ENCODE data around the gene KCTD11.

Gene KCTD11

DNA sequence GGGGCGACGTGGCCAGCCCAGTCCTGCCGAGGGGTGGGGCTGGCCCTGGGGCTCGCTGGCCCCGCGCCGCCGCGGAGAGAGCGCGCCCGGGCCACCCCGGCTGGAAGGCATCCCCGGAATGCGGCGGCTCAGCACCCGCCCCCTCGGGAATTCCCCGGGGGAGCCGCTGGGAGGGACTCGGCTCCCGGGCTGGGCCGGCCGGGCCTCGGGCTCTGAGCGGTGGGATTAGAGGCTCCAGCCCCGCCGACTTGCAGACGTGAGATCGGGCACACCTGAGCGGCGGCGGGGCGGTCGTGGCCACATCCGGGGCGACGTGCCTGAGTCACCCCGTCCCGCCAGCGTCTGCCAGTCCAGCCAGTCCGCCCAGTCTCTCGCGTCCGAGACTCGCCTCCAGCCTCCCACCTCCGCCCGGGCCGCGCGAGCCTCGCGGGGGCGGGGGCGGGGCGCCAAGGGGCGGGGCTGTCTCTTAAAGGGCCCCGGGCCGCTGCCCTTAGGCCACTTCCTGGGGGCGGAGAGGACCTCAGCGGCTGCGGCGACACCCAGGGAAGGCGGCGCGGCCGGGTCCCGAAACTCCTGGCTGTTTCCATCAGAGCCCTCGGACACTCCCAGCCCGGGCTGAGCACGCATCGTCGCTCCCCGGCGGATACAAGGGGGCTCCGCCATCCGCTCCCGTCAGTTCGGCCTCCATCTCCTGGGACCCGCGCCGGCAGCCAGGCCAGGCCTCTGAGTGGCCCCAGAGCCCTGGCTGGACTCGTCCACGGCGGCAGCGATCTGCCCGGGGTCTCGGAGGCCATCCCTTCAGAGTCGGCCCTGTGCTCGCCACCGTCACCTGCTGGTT is at the start of gene KCTD11:
TSS of gene KCTD11 (plus strand) at position 498 of the 838 bp plus-strand sequence.
- peak; percentile 74 to 83 for DNase-seq

GRCh38 chr17:7304179-7304578 is 47.8 kb upstream of the KCTD11 start:
- no peak for DNase-seq

- DNase-seq, result peak; percentile 100
Measured at GRCh38 chr17:7306911-7307685, 44.9 kb upstream of the KCTD11 start, which contains the start of gene EIF5A. TSS of gene EIF5A (plus strand) at chr17:7307628. CDS start at chr17:7309636, 2,008 bp downstream.

GRCh38 chr17:7307686-7308624 is 44.0 kb upstream of the KCTD11 start:
- peak; percentile 55 to 68 for DNase-seq

DNA sequence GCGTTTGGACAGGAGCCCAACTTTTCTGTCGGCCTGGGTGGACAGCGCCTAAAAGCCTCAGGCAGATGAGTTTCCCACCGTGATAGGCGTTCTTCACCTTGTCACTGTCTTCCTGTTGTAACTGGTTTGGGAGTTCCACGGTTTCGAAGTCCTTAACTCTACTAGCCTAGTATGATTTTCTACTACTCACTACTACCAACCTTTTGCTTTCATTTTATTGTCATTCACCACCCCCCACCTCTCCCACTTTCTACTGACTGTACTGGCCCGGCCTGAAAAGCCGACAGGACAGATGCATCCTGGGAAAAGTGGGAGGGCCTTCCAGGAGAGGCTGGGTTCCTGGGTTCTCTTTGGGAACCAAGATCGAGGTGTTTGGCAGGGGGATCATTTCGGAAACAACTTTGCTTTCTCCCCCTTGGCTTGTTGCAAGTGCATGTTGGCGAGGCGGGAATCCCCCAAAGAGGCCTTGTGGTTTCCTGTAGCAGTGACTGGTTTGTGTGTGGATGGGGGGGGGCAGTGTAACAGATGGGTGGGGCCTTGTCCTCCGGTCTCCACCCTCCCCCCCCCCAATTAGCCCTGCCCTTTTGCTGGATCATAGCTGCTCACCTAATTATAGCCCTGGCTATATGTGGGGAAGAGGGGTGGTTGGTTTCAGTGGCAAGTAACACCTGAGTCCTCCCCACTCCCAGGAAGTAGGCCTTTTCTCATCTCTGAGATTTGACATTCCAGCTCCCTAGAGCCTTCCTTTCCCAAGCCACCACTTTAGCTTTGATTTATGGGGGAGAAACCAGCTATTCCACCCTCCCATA is 43.1 kb upstream of the KCTD11 start:
- peak; percentile 92 to 95 for DNase-seq

DNA sequence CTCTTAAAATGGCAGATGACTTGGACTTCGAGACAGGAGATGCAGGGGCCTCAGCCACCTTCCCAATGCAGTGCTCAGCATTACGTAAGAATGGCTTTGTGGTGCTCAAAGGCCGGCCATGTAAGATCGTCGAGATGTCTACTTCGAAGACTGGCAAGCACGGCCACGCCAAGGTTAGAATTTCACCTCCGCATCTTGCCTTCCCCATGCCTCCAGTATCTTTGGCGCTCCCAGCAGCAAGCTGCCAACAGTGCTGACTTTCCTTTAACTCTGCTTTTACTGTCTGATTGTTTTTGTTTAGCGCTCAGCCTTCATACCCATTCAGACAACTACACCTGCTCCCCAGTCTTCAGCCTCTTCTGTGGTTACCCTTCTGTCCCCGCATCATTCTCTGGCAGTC is 42.3 kb upstream of the KCTD11 start:
- no peak for DNase-seq

DNA sequence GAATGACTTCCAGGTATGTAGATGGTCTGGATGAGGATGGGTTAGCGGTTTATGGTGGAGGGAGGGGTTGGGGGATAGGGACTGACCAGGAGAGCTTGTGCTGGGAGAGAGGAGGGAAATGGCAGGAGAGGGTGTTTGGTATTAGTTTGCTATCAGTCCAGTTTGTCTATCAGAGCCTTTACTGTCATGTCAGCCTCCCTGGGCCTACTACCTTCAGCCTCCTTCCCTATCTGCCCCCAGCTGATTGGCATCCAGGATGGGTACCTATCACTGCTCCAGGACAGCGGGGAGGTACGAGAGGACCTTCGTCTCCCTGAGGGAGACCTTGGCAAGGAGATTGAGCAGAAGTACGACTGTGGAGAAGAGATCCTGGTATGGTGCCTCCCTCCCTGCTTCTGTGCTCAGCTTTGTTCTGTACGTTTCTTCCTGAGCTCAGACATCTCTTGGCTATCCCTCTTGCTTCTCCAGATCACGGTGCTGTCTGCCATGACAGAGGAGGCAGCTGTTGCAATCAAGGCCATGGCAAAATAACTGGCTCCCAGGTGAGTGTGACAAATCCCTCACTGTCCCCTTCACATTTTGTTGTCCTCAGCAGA is 40.8 kb upstream of the KCTD11 start:
- no peak for DNase-seq

DNA sequence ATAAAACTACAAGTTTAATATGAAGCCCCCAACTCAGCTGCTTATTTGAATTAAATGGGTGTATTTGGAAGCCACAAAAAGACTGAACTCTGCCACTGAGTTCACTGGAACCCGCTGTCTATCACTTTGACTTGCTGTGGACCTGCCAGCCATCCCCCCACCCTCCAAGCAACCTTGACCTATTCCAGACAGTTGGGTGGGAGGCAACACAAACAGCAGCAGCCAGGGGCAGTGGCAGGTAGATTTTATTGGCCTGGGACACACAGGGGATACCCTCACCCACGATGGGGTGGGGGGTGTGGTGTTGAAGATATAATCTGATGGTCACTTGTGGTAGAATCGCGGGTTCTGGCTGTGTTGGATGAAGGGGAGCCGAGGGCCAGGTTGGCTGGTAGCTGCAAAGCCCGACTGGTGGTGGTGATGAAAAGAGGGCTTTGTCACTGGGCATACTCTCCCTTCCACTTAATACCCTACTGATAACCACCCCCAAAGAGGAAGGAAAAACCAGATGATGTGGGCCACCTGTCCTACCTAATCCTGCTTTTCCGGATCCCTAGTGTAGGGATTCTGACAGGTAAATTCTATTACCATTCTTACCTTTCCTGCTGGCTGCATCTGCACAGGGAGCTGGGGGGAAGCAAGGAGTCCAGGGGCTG is 39.4 kb upstream of the KCTD11 start:
- no peak for DNase-seq

GRCh38 chr17:7313088-7313889 is 38.7 kb upstream of the KCTD11 start:
- DNase-seq, result no peak

- DNase-seq, result no peak
Measured at GRCh38 chr17:7313890-7314718, 37.9 kb upstream of the KCTD11 start.

- peak; percentile 91 to 94 for DNase-seq
Measured at GRCh38 chr17:7314719-7315569, 37.0 kb upstream of the KCTD11 start, which contains the start of gene GPS2. TSS of gene GPS2 (minus strand) at chr17:7315360. CDS start at chr17:7315052, 308 bp downstream.

- DNase-seq, result no peak
Measured at GRCh38 chr17:7315570-7316235, 36.3 kb upstream of the KCTD11 start.

DNA sequence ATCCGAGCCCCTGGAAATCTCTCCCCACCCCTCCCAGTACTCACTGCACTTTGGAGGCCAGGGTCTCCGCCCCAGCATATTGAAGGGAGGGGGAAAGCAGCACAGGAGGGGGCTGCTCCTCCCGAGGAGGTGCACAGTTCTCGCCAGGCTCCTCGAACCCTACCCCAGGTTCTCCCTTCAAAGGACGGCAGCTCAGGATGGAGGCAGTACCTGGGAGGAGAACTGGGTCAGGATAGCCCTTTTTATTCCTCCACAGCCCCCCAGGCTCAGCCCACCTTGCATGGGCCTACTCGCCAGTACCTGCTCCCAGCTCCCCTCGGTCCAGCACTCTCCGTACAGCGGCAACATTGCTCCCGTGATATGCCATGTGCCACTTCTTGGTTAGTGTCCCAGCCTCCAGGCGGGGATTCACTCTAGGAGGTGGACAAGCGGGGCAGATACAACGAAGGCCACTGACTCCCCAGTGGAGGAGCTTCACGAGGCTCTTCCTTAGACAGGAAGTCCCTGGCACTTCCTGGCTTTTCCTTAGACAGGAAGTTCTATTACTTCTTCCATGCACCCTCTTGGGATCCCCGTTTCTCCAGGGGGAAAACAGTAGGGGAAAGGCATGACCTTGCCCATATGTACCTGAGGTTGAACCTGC is 34.7 kb upstream of the KCTD11 start:
- no peak for DNase-seq

- no peak for DNase-seq
Measured at GRCh38 chr17:7318121-7318860, 33.7 kb upstream of the KCTD11 start.

GRCh38 chr17:7321466-7321865 is 30.5 kb upstream of the KCTD11 start:
- DNase-seq, result no peak
